HEK293 (cell line): ENCODE results near the gene MRPS18A.

Source experiments
- CTCF ChIA-PET: fragments of 350-600 bp; formaldehyde crosslinking; extraction: SDS; loops from one replicate; lab custom pipeline; 2021; ENCODE audit warnings: antibody characterized with exemption; lab: Yijun Ruan, JAX
- POLR2A ChIA-PET: fragments of 300-600 bp; formaldehyde crosslinking; extraction: SDS; loops from one replicate; lab custom pipeline; 2020; ENCODE audit warnings: antibody characterized with exemption, inconsistent platforms; lab: Yijun Ruan, JAX
- H3K27ac ChIP-seq: fragments of 200-500 bp; sonication (Bioruptor generic); 2 replicates; pipeline ENCODE4 v1.5.1; 2014; ENCODE audit warnings: low read depth, low read length, control low read depth, inconsistent platforms; ENCODE audit errors: extremely low read depth
- H3K36me3 ChIP-seq, 2 experiments: fragments of 200-500 bp in 1 of 2; sonication (Bioruptor generic) in 1 of 2; 1 replicate in 1 of 2; 2 replicates in 1 of 2; pipeline ENCODE4 v1.5.1; 2014 to 2017; ENCODE audit warnings: inconsistent platforms in 2 of 2, low read length in 2 of 2; ENCODE audit not compliant: control insufficient read depth in 2 of 2, insufficient read depth in 1 of 2
- H3K4me1 ChIP-seq: fragments of 200-500 bp; sonication (Bioruptor generic); 2 replicates; pipeline ENCODE4 v1.5.1; 2014; ENCODE audit warnings: mild to moderate bottlenecking, low read length, inconsistent platforms; ENCODE audit not compliant: control insufficient read depth, insufficient read depth
- H3K4me3 ChIP-seq: 2 replicates; pipeline ENCODE4 v1.5.1; 2011; ENCODE audit warnings: low read depth, mild to moderate bottlenecking, control low read depth, low read length, moderate library complexity
- H3K9me3 ChIP-seq: fragments of 200-500 bp; sonication (Bioruptor generic); 2 replicates; pipeline ENCODE4 v1.5.1; 2014; ENCODE audit warnings: low read depth, low read length, inconsistent platforms; ENCODE audit not compliant: control insufficient read depth, insufficient read depth
- EGR2 ChIP-seq: fragments of 450-650 bp; formaldehyde crosslinking; IDR thresholded peaks from 2 replicates; pipeline ENCODE4 v1.5.1; 2016; ENCODE audit warnings: low read depth, missing biosample characterization, missing genetic modification characterization
- HOXA7 ChIP-seq: sonication (generic); formaldehyde crosslinking; IDR thresholded peaks from 2 replicates; pipeline ENCODE4 v1.8.1; 2022; ENCODE audit warnings: missing genetic modification reagents, borderline replicate concordance
- INSM2 ChIP-seq: fragments of 450-650 bp; formaldehyde crosslinking; IDR thresholded peaks from 2 replicates; pipeline ENCODE4 v1.5.1; 2016; ENCODE audit warnings: missing biosample characterization, missing genetic modification characterization
- MEIS1 ChIP-seq: sonication (generic); formaldehyde crosslinking; IDR thresholded peaks from 2 replicates; pipeline ENCODE4 v1.8.1; 2022; ENCODE audit warnings: missing genetic modification reagents, mild to moderate bottlenecking, borderline replicate concordance
- MYNN ChIP-seq: fragments of 450-650 bp; formaldehyde crosslinking; IDR thresholded peaks from 2 replicates; pipeline ENCODE4 v1.5.1; 2016; ENCODE audit warnings: missing biosample characterization, missing genetic modification characterization, borderline replicate concordance
- ZNF10 ChIP-seq: fragments of 450-650 bp; formaldehyde crosslinking; IDR thresholded peaks from 2 replicates; pipeline ENCODE4 v1.5.1; 2017; ENCODE audit warnings: missing biosample characterization, missing genetic modification characterization
- ZNF114 ChIP-seq: fragments of 450-650 bp; formaldehyde crosslinking; IDR thresholded peaks from 2 replicates; pipeline ENCODE4 v1.5.0; 2017; ENCODE audit warnings: missing biosample characterization, missing genetic modification characterization
- ZNF169 ChIP-seq: fragments of 450-650 bp; formaldehyde crosslinking; IDR thresholded peaks from 2 replicates; pipeline ENCODE4 v1.5.1; 2016; ENCODE audit warnings: missing biosample characterization, missing genetic modification characterization
- ZNF221 ChIP-seq: fragments of 450-650 bp; formaldehyde crosslinking; IDR thresholded peaks from 2 replicates; pipeline ENCODE4 v1.5.1; 2017; ENCODE audit warnings: missing biosample characterization, missing genetic modification characterization, borderline replicate concordance
- ZNF239 ChIP-seq: fragments of 450-650 bp; formaldehyde crosslinking; IDR thresholded peaks from 2 replicates; pipeline ENCODE4 v1.5.1; 2016; ENCODE audit warnings: missing biosample characterization, missing genetic modification characterization
- ZNF311 ChIP-seq: fragments of 450-650 bp; formaldehyde crosslinking; IDR thresholded peaks from 2 replicates; pipeline ENCODE4 v1.5.1; 2017; ENCODE audit warnings: missing biosample characterization, missing genetic modification characterization, borderline replicate concordance
- ZNF394 ChIP-seq: fragments of 450-650 bp; formaldehyde crosslinking; IDR thresholded peaks from 2 replicates; pipeline ENCODE4 v1.5.1; 2016; ENCODE audit warnings: missing biosample characterization, missing genetic modification characterization, mild to moderate bottlenecking, moderate library complexity, borderline replicate concordance
- ZNF624 ChIP-seq: fragments of 450-650 bp; formaldehyde crosslinking; IDR thresholded peaks from 2 replicates; pipeline ENCODE4 v1.5.1; 2017; ENCODE audit warnings: missing biosample characterization, missing genetic modification characterization
- ZNF654 ChIP-seq: fragments of 450-650 bp; formaldehyde crosslinking; IDR thresholded peaks from 2 replicates; pipeline ENCODE4 v1.5.1; 2016; ENCODE audit warnings: low read depth, missing biosample characterization, missing genetic modification characterization
- ZNF785 ChIP-seq: fragments of 450-650 bp; formaldehyde crosslinking; IDR thresholded peaks from 2 replicates; pipeline ENCODE4 v1.5.1; 2016; ENCODE audit warnings: missing biosample characterization, missing genetic modification characterization
- ZNF792 ChIP-seq: fragments of 450-650 bp; formaldehyde crosslinking; IDR thresholded peaks from 2 replicates; pipeline ENCODE4 v1.5.1; 2016; ENCODE audit warnings: missing biosample characterization, missing genetic modification characterization
- TF ChIP-seq, protein P1 (sequence below): fragments of 450-650 bp; formaldehyde crosslinking; IDR thresholded peaks from 2 replicates; pipeline ENCODE4 v1.5.1; 2017; ENCODE audit warnings: missing biosample characterization, mild to moderate bottlenecking, missing genetic modification characterization, moderate library complexity
- TF ChIP-seq, protein P2 (sequence below): fragments of 450-650 bp; formaldehyde crosslinking; IDR thresholded peaks from 2 replicates; pipeline ENCODE4 v1.5.1; 2016; ENCODE audit warnings: missing biosample characterization, missing genetic modification characterization
- TF ChIP-seq, protein P3 (sequence below): sonication (generic); formaldehyde crosslinking; IDR thresholded peaks from 2 replicates; pipeline ENCODE4 v1.8.1; 2022; ENCODE audit warnings: mild to moderate bottlenecking, moderate library complexity, missing genetic modification reagents
- TF ChIP-seq, protein P4 (sequence below): fragments of 450-650 bp; formaldehyde crosslinking; conservative IDR thresholded peaks from 2 replicates; pipeline ENCODE4 v1.5.1; 2016; ENCODE audit warnings: low read depth, missing biosample characterization, missing genetic modification characterization

Gene MRPS18A

DNA sequence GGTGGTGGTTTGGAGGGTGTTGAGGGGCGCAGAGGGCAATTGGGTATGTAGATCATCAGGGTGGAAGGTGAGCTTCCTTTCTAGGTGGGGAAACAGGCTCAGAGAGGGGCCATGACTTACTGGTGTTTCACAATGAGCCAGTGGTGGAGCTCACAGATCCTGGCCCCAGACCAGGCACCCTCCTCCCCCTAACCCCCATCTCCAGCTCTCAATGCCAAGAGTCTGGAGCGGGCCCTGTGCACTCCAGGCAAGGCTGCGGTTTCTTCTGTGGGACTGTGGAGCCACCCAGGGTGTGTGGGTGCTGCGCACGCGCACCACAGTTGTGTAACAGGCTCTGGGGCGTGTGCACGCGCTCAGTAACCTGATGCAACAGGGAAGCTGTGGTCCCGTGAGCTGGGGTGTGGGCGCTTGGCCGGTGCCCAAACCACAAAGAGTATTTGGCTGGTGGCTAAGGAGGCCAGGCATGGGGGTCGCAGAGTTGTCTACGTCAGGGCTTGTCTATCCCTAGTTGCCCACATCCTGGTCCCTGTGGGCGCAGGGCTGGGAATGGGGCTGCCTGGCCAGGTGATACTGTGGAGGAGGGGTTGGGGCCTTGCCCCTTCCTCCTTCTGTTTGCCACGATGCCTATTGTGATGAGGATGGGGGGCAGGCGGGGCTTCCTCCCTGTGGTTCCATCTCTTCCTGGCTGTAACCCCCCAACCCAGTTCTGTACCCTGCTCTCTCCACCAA lies 37.5 kb upstream of the MRPS18A start (continued):
- peak; percentile 36; the same call in 1 of the 2 replicates for TF ChIP-seq ZNF394 (tag by site-specific recombination)
- TF ChIP-seq, all 188 proteins: peak for 63

DNA sequence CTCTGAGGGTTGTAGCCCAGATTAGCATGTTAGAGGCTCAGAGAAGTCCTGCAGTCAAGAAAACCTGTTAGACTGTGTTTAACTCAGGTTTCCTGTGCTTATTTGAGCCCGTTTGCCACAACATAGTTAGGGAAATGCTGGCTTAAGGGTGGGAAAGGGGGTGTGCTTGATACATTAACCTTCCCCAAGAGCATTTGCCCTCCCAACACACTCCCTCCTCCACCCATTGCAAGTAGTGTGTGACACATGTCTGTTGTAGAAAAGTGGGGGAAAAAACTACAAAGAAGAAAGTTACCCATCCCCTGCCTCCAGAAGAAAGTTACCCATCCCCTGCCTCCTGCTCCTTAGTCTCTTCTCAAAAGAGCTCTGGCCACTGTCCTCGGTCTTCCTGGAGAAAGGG lies 36.8 kb upstream of the MRPS18A start:
- ChIA-PET POLR2A (interaction anchor here (0.5 to 2.0 kb wide), 13 partner anchors 10 to 350 kb away, joined by 3 to 40 read pairs (median 5); partner anchors contain the start of genes GTPBP2, MRPS18A and VEGFA), CTCF (interaction anchor here (0.6 to 6.1 kb wide), 50 partner anchors 10 to 433 kb away, joined by 3 to 67 read pairs (median 4); partner anchors contain the start of genes MRPS18A and VEGFA)
- Histone ChIP-seq H3K27ac (peak overlapping the region; percentile 47; the same call in 1 of the 2 replicates), H3K4me3 (no peak overlapping the region), H3K4me1 (peaks cover 10% of the 10 kb centered on the region), H3K36me3 (no peaks in the 10 kb centered on the region), H3K9me3 (no peaks in the 10 kb centered on the region)
- 0 out of 2 replicates have a peak, but pooled peaks have one; percentile 49 for TF ChIP-seq ZNF239 (tag by site-specific recombination)
- no peak for TF ChIP-seq ZNF654 (tag by site-specific recombination)

DNA sequence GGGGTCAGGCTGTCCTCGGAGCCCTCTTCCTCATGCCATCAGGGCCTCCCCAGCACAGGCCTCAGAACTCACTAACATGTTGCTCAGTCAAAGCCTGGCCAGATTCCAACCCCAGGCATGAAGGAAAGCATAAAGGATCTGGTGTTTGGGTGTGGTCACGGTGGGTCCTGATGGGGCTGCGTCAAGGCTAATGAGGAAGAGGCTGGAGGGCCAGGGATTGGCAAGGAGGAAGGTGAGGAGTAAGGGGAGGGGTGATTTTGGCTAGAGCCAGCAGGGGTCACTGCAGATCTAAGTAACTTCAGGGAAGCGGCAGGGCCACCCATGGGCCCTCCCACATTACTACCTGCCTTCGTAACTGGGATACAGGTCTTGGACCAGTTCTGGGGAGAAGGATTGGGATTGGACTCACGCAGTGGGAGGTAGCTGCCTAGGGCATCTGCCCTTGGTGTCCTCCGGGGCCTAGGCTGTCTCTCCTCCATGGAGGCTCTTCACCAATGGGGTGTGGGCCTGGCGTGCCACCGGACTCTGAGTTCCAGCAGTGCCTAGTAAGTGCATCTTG lies 36.2 kb upstream of the MRPS18A start:
- ChIA-PET POLR2A (interaction anchor here (1.1 to 2.0 kb wide), 6 partner anchors 9 to 55 kb away, joined by 3 to 40 read pairs (median 6); partner anchors contain the start of gene VEGFA), CTCF (interaction anchor here (0.6 to 6.1 kb wide), 52 partner anchors 9 to 484 kb away, joined by 3 to 67 read pairs (median 4); partner anchors contain the start of genes MRPS18A and VEGFA)
- Histone ChIP-seq H3K4me3 (no peak overlapping the region), H3K9me3 (no peaks in the 10 kb centered on the region), H3K36me3 (no peaks in the 10 kb centered on the region), H3K27ac (no peak overlapping the region), H3K4me1 (peaks cover 10% of the 10 kb centered on the region)
- TF ChIP-seq ZNF10 (tag by site-specific recombination) = no peak
- no peak for TF ChIP-seq HOXA7
- TF ChIP-seq EGR2 (tag by site-specific recombination) = peak; percentile 61
- TF ChIP-seq, protein P1, sequence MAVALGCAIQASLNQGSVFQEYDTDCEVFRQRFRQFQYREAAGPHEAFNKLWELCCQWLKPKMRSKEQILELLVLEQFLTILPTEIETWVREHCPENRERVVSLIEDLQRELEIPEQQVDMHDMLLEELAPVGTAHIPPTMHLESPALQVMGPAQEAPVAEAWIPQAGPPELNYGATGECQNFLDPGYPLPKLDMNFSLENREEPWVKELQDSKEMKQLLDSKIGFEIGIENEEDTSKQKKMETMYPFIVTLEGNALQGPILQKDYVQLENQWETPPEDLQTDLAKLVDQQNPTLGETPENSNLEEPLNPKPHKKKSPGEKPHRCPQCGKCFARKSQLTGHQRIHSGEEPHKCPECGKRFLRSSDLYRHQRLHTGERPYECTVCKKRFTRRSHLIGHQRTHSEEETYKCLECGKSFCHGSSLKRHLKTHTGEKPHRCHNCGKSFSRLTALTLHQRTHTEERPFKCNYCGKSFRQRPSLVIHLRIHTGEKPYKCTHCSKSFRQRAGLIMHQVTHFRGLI (tag by site-specific recombination) = no peak
- no peak for TF ChIP-seq ZNF792 (tag by site-specific recombination)
- TF ChIP-seq, protein P2, sequence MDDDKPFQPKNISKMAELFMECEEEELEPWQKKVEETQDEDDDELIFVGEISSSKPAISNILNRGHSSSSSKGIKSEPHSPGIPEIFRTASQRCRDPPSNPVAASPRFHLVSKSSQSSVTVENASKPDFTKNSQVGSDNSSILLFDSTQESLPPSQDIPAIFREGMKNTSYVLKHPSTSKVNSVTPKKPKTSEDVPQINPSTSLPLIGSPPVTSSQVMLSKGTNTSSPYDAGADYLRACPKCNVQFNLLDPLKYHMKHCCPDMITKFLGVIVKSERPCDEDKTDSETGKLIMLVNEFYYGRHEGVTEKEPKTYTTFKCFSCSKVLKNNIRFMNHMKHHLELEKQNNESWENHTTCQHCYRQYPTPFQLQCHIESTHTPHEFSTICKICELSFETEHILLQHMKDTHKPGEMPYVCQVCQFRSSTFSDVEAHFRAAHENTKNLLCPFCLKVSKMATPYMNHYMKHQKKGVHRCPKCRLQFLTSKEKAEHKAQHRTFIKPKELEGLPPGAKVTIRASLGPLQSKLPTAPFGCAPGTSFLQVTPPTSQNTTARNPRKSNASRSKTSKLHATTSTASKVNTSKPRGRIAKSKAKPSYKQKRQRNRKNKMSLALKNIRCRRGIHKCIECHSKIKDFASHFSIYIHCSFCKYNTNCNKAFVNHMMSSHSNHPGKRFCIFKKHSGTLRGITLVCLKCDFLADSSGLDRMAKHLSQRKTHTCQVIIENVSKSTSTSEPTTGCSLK (tag by site-specific recombination) = no peak
- TF ChIP-seq, protein P3, sequence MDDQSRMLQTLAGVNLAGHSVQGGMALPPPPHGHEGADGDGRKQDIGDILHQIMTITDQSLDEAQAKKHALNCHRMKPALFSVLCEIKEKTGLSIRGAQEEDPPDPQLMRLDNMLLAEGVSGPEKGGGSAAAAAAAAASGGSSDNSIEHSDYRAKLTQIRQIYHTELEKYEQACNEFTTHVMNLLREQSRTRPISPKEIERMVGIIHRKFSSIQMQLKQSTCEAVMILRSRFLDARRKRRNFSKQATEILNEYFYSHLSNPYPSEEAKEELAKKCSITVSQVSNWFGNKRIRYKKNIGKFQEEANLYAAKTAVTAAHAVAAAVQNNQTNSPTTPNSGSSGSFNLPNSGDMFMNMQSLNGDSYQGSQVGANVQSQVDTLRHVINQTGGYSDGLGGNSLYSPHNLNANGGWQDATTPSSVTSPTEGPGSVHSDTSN = no peak
- TF ChIP-seq ZNF394 (tag by site-specific recombination) = 0 out of 2 replicates have a peak, but pooled peaks have one; percentile 21
- TF ChIP-seq ZNF785 (tag by site-specific recombination) = peak; percentile 73; the same call in 1 of the 2 replicates
- no peak for TF ChIP-seq INSM2 (tag by site-specific recombination)
- no peak for TF ChIP-seq ZNF624 (tag by site-specific recombination)
- TF ChIP-seq MYNN (tag by site-specific recombination) = no peak
- TF ChIP-seq ZNF221 (tag by site-specific recombination) = no peak
- no peak for TF ChIP-seq MEIS1 (CRISPR knock-in tag)
- no peak for TF ChIP-seq ZNF169
- TF ChIP-seq, protein P4, sequence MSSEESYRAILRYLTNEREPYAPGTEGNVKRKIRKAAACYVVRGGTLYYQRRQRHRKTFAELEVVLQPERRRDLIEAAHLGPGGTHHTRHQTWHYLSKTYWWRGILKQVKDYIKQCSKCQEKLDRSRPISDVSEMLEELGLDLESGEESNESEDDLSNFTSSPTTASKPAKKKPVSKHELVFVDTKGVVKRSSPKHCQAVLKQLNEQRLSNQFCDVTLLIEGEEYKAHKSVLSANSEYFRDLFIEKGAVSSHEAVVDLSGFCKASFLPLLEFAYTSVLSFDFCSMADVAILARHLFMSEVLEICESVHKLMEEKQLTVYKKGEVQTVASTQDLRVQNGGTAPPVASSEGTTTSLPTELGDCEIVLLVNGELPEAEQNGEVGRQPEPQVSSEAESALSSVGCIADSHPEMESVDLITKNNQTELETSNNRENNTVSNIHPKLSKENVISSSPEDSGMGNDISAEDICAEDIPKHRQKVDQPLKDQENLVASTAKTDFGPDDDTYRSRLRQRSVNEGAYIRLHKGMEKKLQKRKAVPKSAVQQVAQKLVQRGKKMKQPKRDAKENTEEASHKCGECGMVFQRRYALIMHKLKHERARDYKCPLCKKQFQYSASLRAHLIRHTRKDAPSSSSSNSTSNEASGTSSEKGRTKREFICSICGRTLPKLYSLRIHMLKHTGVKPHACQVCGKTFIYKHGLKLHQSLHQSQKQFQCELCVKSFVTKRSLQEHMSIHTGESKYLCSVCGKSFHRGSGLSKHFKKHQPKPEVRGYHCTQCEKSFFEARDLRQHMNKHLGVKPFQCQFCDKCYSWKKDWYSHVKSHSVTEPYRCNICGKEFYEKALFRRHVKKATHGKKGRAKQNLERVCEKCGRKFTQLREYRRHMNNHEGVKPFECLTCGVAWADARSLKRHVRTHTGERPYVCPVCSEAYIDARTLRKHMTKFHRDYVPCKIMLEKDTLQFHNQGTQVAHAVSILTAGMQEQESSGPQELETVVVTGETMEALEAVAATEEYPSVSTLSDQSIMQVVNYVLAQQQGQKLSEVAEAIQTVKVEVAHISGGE = no peak
- no peak for TF ChIP-seq ZNF114 (tag by site-specific recombination)
- no peak for TF ChIP-seq ZNF311
